Measurements from ENCODE around the gene RTEL1. TPM values are rescaled to one million over a fixed set of nuclear protein-coding genes. Genes with fewer than 3 reads are reported as not detected.

Gene RTEL1
- total and polyA plus RNA-seq, 2 experiments from 2014 or later = 14.0 to 18.2 TPM

DNA sequence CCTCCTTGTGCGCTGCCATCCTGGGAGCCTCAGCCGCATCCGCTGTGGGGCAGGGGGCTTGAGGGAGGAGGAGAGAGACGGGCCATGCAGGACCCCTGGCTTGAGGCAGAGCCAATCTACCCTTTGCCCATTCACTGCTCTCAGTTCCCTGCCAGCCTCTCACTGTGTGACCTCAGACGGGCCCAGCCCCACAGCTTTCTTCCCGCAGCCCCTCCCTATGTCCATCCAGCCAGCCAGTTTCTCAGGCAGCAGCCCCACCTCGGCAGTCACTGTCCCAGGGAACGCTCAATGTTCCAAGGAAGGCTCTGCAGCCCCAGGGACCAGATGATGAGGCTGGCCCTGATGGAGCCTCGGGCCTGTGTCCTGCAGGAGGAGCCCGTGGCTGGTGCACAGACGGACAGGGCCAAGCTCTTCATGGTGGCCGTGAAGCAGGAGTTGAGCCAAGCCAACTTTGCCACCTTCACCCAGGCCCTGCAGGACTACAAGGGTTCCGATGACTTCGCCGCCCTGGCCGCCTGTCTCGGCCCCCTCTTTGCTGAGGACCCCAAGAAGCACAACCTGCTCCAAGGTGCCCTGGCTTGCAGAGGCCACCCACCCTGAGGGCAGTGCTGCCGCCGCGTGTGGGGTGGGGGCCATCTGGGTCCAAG is 34.4 kb downstream of the RTEL1 start:
- Histone ChIP-seq H3K9me2 (replicated peaks; ENCODE audit: insufficient read depth) (no peaks in the 10 kb centered on the region), H3K79me2 (no peaks in the 10 kb centered on the region), H3K27ac (no peak overlapping the region), H2AFZ (no peak overlapping the region), H3K4me2 (no peak overlapping the region), H3K4me3 (no peak overlapping the region), H4K20me1 (ENCODE audit: insufficient read depth, poor library complexity, severe bottlenecking) (no peaks in the 10 kb centered on the region), H3K9me3 (ENCODE audit: low read depth) (no peaks in the 10 kb centered on the region), H3K4me1 (ENCODE audit: insufficient read depth) (peaks cover 10% of the 10 kb centered on the region), H3K36me3 (replicated peaks; ENCODE audit: insufficient read depth, low read depth) (no peaks in the 10 kb centered on the region), H3K27me3 (no peaks in the 10 kb centered on the region)
- TF ChIP-seq EZH2 (IDR thresholded peaks at IDR 0.05; ENCODE audit: borderline replicate concordance) (no peak), EZH2phosphoT487 (IDR thresholded peaks at IDR 0.05; ENCODE audit: low read depth, severe bottlenecking, unreplicated experiment) (no peak)
- 82% methylated on average over 16 of the region's 20 CpGs for WGBS (ENCODE audit: low lambda C conversion rate, missing lambda C conversion rate)
- no peak for DNase-seq (ENCODE audit: low spot score)

DNA sequence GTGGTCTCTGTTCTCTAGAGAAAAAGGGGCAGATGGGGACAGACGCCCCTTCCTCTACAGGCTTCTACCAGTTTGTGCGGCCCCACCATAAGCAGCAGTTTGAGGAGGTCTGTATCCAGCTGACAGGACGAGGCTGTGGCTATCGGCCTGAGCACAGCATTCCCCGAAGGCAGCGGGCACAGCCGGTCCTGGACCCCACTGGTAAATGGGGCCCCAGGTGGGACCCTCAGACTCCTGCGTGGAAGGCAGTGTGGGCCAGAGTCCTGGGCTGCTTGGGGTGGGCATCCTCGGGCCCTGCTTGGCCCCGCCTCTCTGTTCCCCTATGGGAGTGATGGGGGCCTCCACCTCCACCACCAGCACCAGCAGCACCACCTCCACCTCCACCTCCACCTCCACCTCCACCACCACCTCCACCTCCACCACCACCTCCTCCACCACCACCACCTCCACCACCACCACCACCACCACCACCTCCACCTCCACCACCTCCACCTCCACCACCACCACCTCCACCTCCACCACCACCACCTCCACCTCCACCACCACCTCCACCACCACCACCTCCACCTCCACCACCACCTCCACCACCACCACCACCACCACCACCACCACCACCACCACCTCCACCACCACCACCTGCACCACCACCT is 35.1 kb downstream of the RTEL1 start:
- Histone ChIP-seq H3K27ac (no peak overlapping the region), H3K36me3 (replicated peaks; ENCODE audit: insufficient read depth, low read depth) (no peaks in the 10 kb centered on the region), H3K27me3 (no peaks in the 10 kb centered on the region), H2AFZ (no peak overlapping the region), H3K4me2 (no peak overlapping the region), H3K9me3 (ENCODE audit: low read depth) (no peaks in the 10 kb centered on the region), H3K79me2 (no peaks in the 10 kb centered on the region), H4K20me1 (ENCODE audit: insufficient read depth, poor library complexity, severe bottlenecking) (no peaks in the 10 kb centered on the region), H3K9me2 (replicated peaks; ENCODE audit: insufficient read depth) (no peaks in the 10 kb centered on the region), H3K4me1 (ENCODE audit: insufficient read depth) (peaks cover 10% of the 10 kb centered on the region), H3K4me3 (no peak overlapping the region)
- TF ChIP-seq, protein P1, sequence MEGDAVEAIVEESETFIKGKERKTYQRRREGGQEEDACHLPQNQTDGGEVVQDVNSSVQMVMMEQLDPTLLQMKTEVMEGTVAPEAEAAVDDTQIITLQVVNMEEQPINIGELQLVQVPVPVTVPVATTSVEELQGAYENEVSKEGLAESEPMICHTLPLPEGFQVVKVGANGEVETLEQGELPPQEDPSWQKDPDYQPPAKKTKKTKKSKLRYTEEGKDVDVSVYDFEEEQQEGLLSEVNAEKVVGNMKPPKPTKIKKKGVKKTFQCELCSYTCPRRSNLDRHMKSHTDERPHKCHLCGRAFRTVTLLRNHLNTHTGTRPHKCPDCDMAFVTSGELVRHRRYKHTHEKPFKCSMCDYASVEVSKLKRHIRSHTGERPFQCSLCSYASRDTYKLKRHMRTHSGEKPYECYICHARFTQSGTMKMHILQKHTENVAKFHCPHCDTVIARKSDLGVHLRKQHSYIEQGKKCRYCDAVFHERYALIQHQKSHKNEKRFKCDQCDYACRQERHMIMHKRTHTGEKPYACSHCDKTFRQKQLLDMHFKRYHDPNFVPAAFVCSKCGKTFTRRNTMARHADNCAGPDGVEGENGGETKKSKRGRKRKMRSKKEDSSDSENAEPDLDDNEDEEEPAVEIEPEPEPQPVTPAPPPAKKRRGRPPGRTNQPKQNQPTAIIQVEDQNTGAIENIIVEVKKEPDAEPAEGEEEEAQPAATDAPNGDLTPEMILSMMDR (IDR thresholded peaks at IDR 0.05; ENCODE audit: poor library complexity) = no peak
- no peak for TF ChIP-seq EZH2 (IDR thresholded peaks at IDR 0.05; ENCODE audit: borderline replicate concordance)
- no peak for TF ChIP-seq EZH2phosphoT487 (IDR thresholded peaks at IDR 0.05; ENCODE audit: low read depth, severe bottlenecking, unreplicated experiment)
- no peak for DNase-seq (ENCODE audit: low spot score)
- WGBS (ENCODE audit: low lambda C conversion rate, missing lambda C conversion rate) = 95% methylated on average over 8 of the region's 10 CpGs

DNA sequence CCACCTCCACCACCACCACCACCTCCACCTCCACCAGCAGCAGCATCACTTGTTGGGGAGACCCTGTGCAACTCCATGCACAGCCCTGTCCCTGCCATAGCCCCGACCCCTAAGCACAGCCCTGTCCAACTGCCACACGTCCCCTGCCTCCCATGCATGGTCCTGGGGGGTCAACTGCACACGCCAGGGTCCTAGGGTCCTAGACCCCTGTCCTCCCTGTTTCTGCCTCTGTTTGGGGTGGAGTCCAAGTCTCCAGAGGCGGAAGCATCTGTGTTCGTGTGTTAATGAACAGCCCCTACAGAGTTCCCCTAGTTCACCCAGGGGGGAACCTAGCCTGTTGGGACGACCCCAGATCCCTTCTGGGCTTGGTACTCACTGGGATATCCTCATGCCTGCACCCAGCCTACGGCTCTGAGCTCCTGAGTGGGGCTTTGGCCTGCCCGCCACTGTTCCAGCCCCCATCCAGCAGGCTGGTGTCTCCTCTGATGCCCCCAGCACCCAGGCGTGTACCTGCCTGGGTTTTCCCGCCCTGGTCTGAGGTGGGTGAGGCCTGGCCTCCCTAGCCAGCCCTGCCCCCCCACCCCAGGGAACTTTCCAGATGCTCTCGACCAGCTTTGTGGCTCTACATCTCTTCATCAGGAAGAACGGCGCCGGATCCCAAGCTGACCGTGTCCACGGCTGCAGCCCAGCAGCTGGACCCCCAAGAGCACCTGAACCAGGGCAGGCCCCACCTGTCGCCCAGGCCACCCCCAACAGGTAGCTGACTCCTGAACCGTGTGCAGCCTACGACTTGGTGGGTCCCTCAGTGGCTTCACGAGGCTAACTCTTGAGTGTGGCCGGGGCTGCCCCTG is 35.8 kb downstream of the RTEL1 start:
- Histone ChIP-seq H2AFZ (no peak overlapping the region), H3K36me3 (replicated peaks; ENCODE audit: insufficient read depth, low read depth) (no peaks in the 10 kb centered on the region), H3K4me3 (no peak overlapping the region), H3K79me2 (no peaks in the 10 kb centered on the region), H3K9me3 (ENCODE audit: low read depth) (no peaks in the 10 kb centered on the region), H3K27ac (no peak overlapping the region), H3K27me3 (no peaks in the 10 kb centered on the region), H4K20me1 (ENCODE audit: insufficient read depth, poor library complexity, severe bottlenecking) (no peaks in the 10 kb centered on the region), H3K9me2 (replicated peaks; ENCODE audit: insufficient read depth) (no peaks in the 10 kb centered on the region), H3K4me1 (ENCODE audit: insufficient read depth) (peaks cover 10% of the 10 kb centered on the region), H3K4me2 (no peak overlapping the region)
- TF ChIP-seq EZH2phosphoT487 (IDR thresholded peaks at IDR 0.05; ENCODE audit: low read depth, severe bottlenecking, unreplicated experiment) (no peak), EZH2 (IDR thresholded peaks at IDR 0.05; ENCODE audit: borderline replicate concordance) (no peak)
- TF ChIP-seq, protein P1 (IDR thresholded peaks at IDR 0.05; ENCODE audit: poor library complexity) = no peak
- no peak for DNase-seq (ENCODE audit: low spot score)
- WGBS (ENCODE audit: low lambda C conversion rate, missing lambda C conversion rate) = 97% methylated on average over 21 of the region's 21 CpGs
